CD4-positive, alpha-beta memory T cell (primary cell): ENCODE results near the gene RGMA. TPM values are rescaled to one million over a fixed set of nuclear protein-coding genes. Genes with fewer than 3 reads are reported as not detected.

Experiments
- CTCF ChIA-PET: fragments of 350-600 bp; sonication (Branson Sonifier 250); formaldehyde crosslinking; loops from one replicate; lab custom pipeline; 2021; ENCODE audit warnings: inconsistent platforms; ENCODE audit not compliant: partially characterized antibody; lab: Charles Lee
- POLR2A ChIA-PET: fragments of 350-600 bp; sonication (Branson Sonifier 250); formaldehyde crosslinking; loops from one replicate; lab custom pipeline; 2021; ENCODE audit not compliant: partially characterized antibody; lab: Charles Lee
- DNase-seq, 5 donors: peaks; one replicate each; pipeline versions ENCODE4 v3.0.0 to v3.0.0-alpha.2; 2020 to 2022; ENCODE audit warnings: mixed read lengths in 1 of 5
- H3K27ac ChIP-seq: one replicate; pipeline ENCODE4 v1.7.0; 2013; ENCODE audit warnings: low read depth, low read length
- H3K27me3 ChIP-seq: 2 replicates; pipeline ENCODE4 v1.7.0; 2013; ENCODE audit warnings: mild to moderate bottlenecking, low read length, moderate library complexity; ENCODE audit not compliant: insufficient read depth
- H3K36me3 ChIP-seq: 2 replicates; pipeline ENCODE4 v1.7.0; 2013; ENCODE audit warnings: mild to moderate bottlenecking, low read length, moderate library complexity; ENCODE audit not compliant: insufficient read depth
- H3K4me1 ChIP-seq: 2 replicates; pipeline ENCODE4 v1.7.0; 2013; ENCODE audit warnings: mild to moderate bottlenecking, low read length, moderate library complexity; ENCODE audit not compliant: insufficient read depth
- H3K4me3 ChIP-seq, 2 donors: one replicate each; pipeline ENCODE4 v1.7.0; 2013; ENCODE audit warnings: low read length in 2 of 2, mild to moderate bottlenecking in 1 of 2
- H3K9me3 ChIP-seq, 2 donors: one replicate each; pipeline ENCODE4 v1.7.0; 2013; ENCODE audit warnings: low read length in 2 of 2, control low read depth in 1 of 2; ENCODE audit not compliant: control insufficient read depth in 1 of 2
- H3K27ac Mint-ChIP-seq, 7 donors: one replicate each; pipeline ENCODE4 v1.8.0; 2020 to 2021; ENCODE audit warnings: mixed read lengths in 7 of 7, mild to moderate bottlenecking in 6 of 7, inconsistent platforms in 3 of 7, moderate library complexity in 3 of 7
- H3K27me3 Mint-ChIP-seq, 2 donors: one replicate each; pipeline ENCODE4 v1.8.0; 2020 to 2021; ENCODE audit warnings: mixed read lengths in 2 of 2
- H3K36me3 Mint-ChIP-seq, 2 donors: one replicate each; pipeline ENCODE4 v1.8.0; 2020 to 2021; ENCODE audit warnings: mixed read lengths in 2 of 2, inconsistent platforms in 1 of 2, mild to moderate bottlenecking in 1 of 2
- H3K4me1 Mint-ChIP-seq, 4 donors: one replicate each; pipeline ENCODE4 v1.8.0; 2020 to 2021; ENCODE audit warnings: mixed read lengths in 4 of 4, mild to moderate bottlenecking in 1 of 4
- H3K4me3 Mint-ChIP-seq, 8 donors: one replicate each; pipeline ENCODE4 v1.8.0; 2020 to 2021; ENCODE audit warnings: mixed read lengths in 8 of 8, mild to moderate bottlenecking in 7 of 8, moderate library complexity in 6 of 8, inconsistent platforms in 3 of 8
- H3K9me3 Mint-ChIP-seq, 8 donors: one replicate each; pipeline ENCODE4 v1.8.0; 2020 to 2021; ENCODE audit warnings: mixed read lengths in 8 of 8, mild to moderate bottlenecking in 5 of 8, inconsistent platforms in 3 of 8, moderate library complexity in 1 of 8
- intact Hi-C: fragments of 100-400 bp; cut with micrococcal nuclease; formaldehyde crosslinking; loops from one replicate; pipeline ENCODE4 v1.15.1; 2023
- polyA plus RNA-seq, 2 donors: library from polyadenylated mRNA; unstranded; fragments of 300-500 nt; fragmentation: Illumina TruSeq; gene quantifications; one replicate each; pipeline ENCODE4 v1.2.3, GENCODE V29; 2021
- total RNA-seq, 2 experiments: library from RNA; stranded (reverse); gene quantifications; one replicate each; pipeline ENCODE4 v1.2.3, GENCODE V29; 2021

The RGMA gene
- total and polyA plus RNA-seq, 4 experiments from 2014 or later, result not detected

DNA sequence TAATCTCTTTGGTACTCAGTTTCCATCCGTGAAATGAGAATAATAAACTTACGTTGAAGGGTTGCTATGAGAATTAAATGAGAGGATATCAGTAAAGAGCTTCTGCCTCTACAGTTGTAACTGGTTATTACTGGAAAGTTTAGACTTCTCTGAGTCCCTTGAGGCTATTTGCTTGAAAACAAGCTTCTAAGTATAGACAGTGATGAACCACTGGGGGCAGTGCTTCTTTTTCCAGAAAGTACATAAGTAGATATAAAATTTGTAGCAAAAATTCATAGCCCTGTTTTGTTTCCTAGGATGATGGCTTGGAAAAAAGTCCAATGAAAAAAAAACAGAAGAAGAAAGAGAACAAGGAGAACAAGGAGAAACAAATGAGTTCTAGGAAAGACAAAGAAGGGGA, 87.1 kb downstream of the RGMA start:
- H3K27me3 ChIP-seq, result no peaks in the 10 kb centered on the region
- ChIA-PET POLR2A (no interaction called here), CTCF (interaction anchor here (1.0 to 1.2 kb wide), 2 partner anchors 16 to 23 kb away, joined by 3 read pairs; no protein-coding TSS in a partner anchor)
- Mint-ChIP-seq H3K36me3 (peaks cover 73 to 87% of the 10 kb centered on the region in 2 donors), H3K27me3 (no peaks in the 10 kb centered on the region), H3K9me3 (peaks cover 0 to 2% (median 0%) of the 10 kb centered on the region in 8 donors), H3K4me3 (no peak overlapping the region), H3K4me1 (peaks cover 0 to 4% (median 2%) of the 10 kb centered on the region in 4 donors), H3K27ac (peak overlapping the region in 6 of 7 donors; percentile 10 to 89 (median 54))
- no peak overlapping the region for H3K4me3 ChIP-seq
- no peak overlapping the region for H3K27ac ChIP-seq
- no peaks in the 10 kb centered on the region for H3K4me1 ChIP-seq
- peaks cover 82% of the 10 kb centered on the region for H3K36me3 ChIP-seq
- H3K9me3 ChIP-seq, result no peaks in the 10 kb centered on the region
- DNase-seq, result no peak
- intact Hi-C loops, result no loop called here

DNA sequence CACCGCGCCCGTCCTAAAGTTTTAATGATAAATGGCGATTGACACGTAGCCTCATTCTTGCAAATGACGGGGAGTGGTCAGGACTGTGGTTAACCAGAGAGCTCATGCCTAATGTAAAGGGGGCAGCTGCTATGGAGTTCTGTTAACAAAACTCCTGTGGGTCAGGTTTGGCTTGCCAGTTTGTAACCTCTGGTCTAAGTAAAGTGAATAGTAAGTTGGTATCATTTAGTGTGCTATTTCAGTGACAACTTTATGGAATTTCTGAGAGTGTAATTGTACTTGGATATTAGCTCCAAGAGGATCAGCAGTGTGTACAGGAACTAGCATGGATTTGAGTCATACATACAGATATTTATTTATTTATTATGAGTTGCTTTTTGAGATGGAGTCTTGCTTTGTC, 87.9 kb downstream of the RGMA start:
- intact Hi-C loops, result no loop called here
- H3K4me1 ChIP-seq, result no peaks in the 10 kb centered on the region
- peaks cover 0 to 2% (median 0%) of the 10 kb centered on the region in 8 donors for H3K9me3 Mint-ChIP-seq
- H3K36me3 Mint-ChIP-seq, result peaks cover 72 to 87% of the 10 kb centered on the region in 2 donors
- H3K27me3 Mint-ChIP-seq, result no peaks in the 10 kb centered on the region
- peaks cover 0 to 4% (median 2%) of the 10 kb centered on the region in 4 donors for H3K4me1 Mint-ChIP-seq
- H3K27me3 ChIP-seq, result no peaks in the 10 kb centered on the region
- H3K27ac Mint-ChIP-seq, result peak overlapping the region in 2 of 7 donors; percentile 17 to 59
- H3K9me3 ChIP-seq, result no peaks in the 10 kb centered on the region
- CTCF ChIA-PET, result interaction anchor here (1.0 to 1.2 kb wide), 2 partner anchors 16 to 22 kb away, joined by 3 read pairs; no protein-coding TSS in a partner anchor
- H3K4me3 Mint-ChIP-seq, result no peak overlapping the region
- no peak overlapping the region for H3K4me3 ChIP-seq
- H3K36me3 ChIP-seq, result peaks cover 80% of the 10 kb centered on the region
- no peak for DNase-seq
- H3K27ac ChIP-seq, result no peak overlapping the region
- POLR2A ChIA-PET, result no interaction called here

DNA sequence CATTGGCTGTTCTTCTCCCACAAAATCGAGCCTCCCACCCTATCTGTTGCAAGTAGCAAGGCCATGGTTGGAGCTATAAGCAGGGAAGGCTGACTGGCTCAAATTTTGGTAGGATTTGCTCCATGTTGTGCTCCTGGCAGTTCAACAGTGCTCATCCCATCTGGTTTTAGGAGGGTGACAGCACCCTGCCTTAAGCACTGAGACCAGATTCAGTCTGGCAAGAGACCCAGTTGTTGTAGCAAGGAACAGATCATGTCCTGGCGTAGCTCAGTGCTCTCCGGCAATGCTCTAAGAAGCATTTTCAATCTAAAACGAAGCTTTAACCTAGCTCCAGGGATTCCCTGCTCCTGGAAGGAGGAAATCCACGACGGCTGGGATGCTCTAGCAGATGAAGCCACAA, 91.2 kb downstream of the RGMA start:
- Histone ChIP-seq H3K27ac (no peak overlapping the region), H3K9me3 (no peaks in the 10 kb centered on the region), H3K4me3 (no peak overlapping the region), H3K4me1 (no peaks in the 10 kb centered on the region), H3K36me3 (peaks cover 77% of the 10 kb centered on the region), H3K27me3 (no peaks in the 10 kb centered on the region)
- Mint-ChIP-seq H3K9me3 (peaks cover 0 to 2% (median 0%) of the 10 kb centered on the region in 8 donors), H3K27me3 (no peaks in the 10 kb centered on the region), H3K4me1 (peaks cover 1 to 7% (median 5%) of the 10 kb centered on the region in 4 donors), H3K4me3 (no peak overlapping the region), H3K27ac (peak overlapping the region in 2 of 7 donors; percentile 63 to 83), H3K36me3 (peaks cover 68 to 86% of the 10 kb centered on the region in 2 donors)
- DNase-seq, result no peak
- CTCF ChIA-PET, result interaction anchor here (3.1 kb wide), 1 partner anchor 201 kb away, joined by 10 read pairs; no protein-coding TSS in a partner anchor
- intact Hi-C loops, result no loop called here
- POLR2A ChIA-PET, result no interaction called here

DNA sequence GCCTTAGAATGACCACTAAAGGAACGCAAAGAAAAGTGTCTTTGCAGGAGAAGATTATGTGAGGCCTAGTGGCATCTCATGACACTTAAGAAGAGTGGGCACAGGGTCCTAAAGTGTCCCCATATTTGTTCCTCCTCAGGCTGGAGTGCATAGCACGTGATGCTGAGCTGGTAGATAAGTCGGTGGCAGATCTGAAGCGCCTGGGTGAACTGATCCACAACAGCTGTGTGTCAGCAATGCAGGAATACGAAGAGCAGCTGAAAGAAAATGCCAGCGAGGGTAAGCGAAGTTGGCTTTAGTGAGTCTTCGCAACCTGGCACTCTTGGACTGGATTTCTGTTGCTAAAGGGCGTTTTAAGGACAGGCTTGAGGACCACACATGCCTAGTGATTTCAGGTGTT, 96.3 kb downstream of the RGMA start:
- Mint-ChIP-seq H3K4me1 (peaks cover 8 to 23% (median 14%) of the 10 kb centered on the region in 4 donors), H3K4me3 (no peak overlapping the region), H3K9me3 (peaks cover 0 to 2% (median 0%) of the 10 kb centered on the region in 8 donors), H3K36me3 (peaks cover 63 to 87% of the 10 kb centered on the region in 2 donors), H3K27ac (peak overlapping the region in 2 of 7 donors; percentile 17 to 63), H3K27me3 (no peaks in the 10 kb centered on the region)
- Histone ChIP-seq H3K36me3 (peaks cover 80% of the 10 kb centered on the region), H3K27ac (no peak overlapping the region), H3K4me3 (no peak overlapping the region), H3K9me3 (no peaks in the 10 kb centered on the region), H3K4me1 (no peaks in the 10 kb centered on the region), H3K27me3 (no peaks in the 10 kb centered on the region)
- CTCF ChIA-PET, result interaction anchor here (0.9 kb wide), 1 partner anchor 25 kb away, joined by 3 read pairs; no protein-coding TSS in a partner anchor
- no peak for DNase-seq
- POLR2A ChIA-PET, result interaction anchor here (1.2 kb wide), 1 partner anchor 8 kb away, joined by 4 read pairs; no protein-coding TSS in a partner anchor
- intact Hi-C loops, result no loop called here

- no peak overlapping the region for H3K4me3 Mint-ChIP-seq
- peaks cover 61 to 86% of the 10 kb centered on the region in 2 donors for H3K36me3 Mint-ChIP-seq
- DNase-seq, result no peak
- ChIA-PET CTCF (interaction anchor here (1.9 kb wide), 1 partner anchor 193 kb away, joined by 6 read pairs; no protein-coding TSS in a partner anchor), POLR2A (interaction anchor here (1.2 kb wide), 1 partner anchor 69 kb away, joined by 3 read pairs; no protein-coding TSS in a partner anchor)
- no peak overlapping the region for H3K27ac ChIP-seq
- no peaks in the 10 kb centered on the region for H3K27me3 ChIP-seq
- peaks cover 77% of the 10 kb centered on the region for H3K36me3 ChIP-seq
- no peak overlapping the region for H3K4me3 ChIP-seq
- no peaks in the 10 kb centered on the region for H3K27me3 Mint-ChIP-seq
- H3K4me1 ChIP-seq, result no peaks in the 10 kb centered on the region
- peak overlapping the region in 5 of 7 donors; percentile 3 to 81 (median 36) for H3K27ac Mint-ChIP-seq
- H3K9me3 Mint-ChIP-seq, result peaks cover 0 to 2% (median 0%) of the 10 kb centered on the region in 8 donors
- H3K9me3 ChIP-seq, result no peaks in the 10 kb centered on the region
- intact Hi-C loops, result no loop called here
- H3K4me1 Mint-ChIP-seq, result peaks cover 11 to 23% (median 18%) of the 10 kb centered on the region in 4 donors
These were observed 99.0 kb downstream of the RGMA start for GRCh38 chr15:92990031-92990430.

DNA sequence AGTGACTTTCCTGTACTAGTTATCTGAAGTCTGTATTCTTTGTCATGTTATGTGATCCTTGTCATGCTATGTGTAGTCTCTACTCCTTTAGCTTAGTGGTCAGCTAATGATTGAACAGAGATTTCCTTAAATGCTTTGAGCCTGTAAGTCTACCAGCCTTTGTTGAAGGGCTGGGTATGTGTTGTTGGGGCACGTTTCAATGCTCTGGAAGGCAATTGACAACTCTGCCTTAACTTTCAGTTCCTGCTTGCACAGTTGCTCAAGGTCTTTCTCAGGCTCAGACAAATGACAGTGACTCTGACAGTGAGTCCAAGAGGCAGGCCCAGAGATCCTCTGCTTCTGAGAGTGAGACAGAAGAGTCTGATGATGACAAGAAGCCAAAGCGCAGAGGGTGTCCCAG, 99.5 kb downstream of the RGMA start:
- Histone ChIP-seq H3K4me1 (no peaks in the 10 kb centered on the region), H3K4me3 (no peak overlapping the region), H3K9me3 (no peaks in the 10 kb centered on the region), H3K27me3 (no peaks in the 10 kb centered on the region), H3K27ac (no peak overlapping the region), H3K36me3 (peaks cover 71% of the 10 kb centered on the region)
- ChIA-PET CTCF (interaction anchor here (0.7 to 1.9 kb wide), 2 partner anchors 192 to 369 kb away, joined by 3 to 6 read pairs; no protein-coding TSS in a partner anchor), POLR2A (interaction anchor here (1.2 kb wide), 1 partner anchor 68 kb away, joined by 3 read pairs; no protein-coding TSS in a partner anchor)
- intact Hi-C loops, result loop anchor here (5.0 kb wide), 1 partner anchor 62 kb away; no protein-coding TSS in a partner anchor
- no peak for DNase-seq
- H3K27me3 Mint-ChIP-seq, result no peaks in the 10 kb centered on the region
- peaks cover 0 to 2% (median 0%) of the 10 kb centered on the region in 8 donors for H3K9me3 Mint-ChIP-seq
- peaks cover 57 to 86% of the 10 kb centered on the region in 2 donors for H3K36me3 Mint-ChIP-seq
- peaks cover 11 to 23% (median 18%) of the 10 kb centered on the region in 4 donors for H3K4me1 Mint-ChIP-seq
- H3K4me3 Mint-ChIP-seq, result peak overlapping the region in 1 of 8 donors; percentile 1
- peak overlapping the region in 6 of 7 donors; percentile 3 to 81 (median 38) for H3K27ac Mint-ChIP-seq
